Endothelial cell (in vitro differentiated cells): Measurements from ENCODE around the gene SH3BGRL3. TPM values are rescaled to one million over a fixed set of nuclear protein-coding genes. Genes with fewer than 3 reads are reported as not detected.

ENCODE experiments used
- DNase-seq: peaks from one replicate; pipeline ENCODE4 v3.0.0; 2021; ENCODE audit warnings: low spot score
- H3K27ac Mint-ChIP-seq: one replicate; pipeline ENCODE4 v1.8.0; 2021; ENCODE audit warnings: mixed read lengths, inconsistent platforms; ENCODE audit not compliant: unreplicated experiment
- H3K27me3 Mint-ChIP-seq: one replicate; pipeline ENCODE4 v1.8.0; 2021; ENCODE audit warnings: mild to moderate bottlenecking, moderate library complexity, mixed read lengths, inconsistent platforms; ENCODE audit not compliant: unreplicated experiment
- H3K36me3 Mint-ChIP-seq: one replicate; pipeline ENCODE4 v1.8.0; 2021; ENCODE audit warnings: mild to moderate bottlenecking, low read depth, mixed read lengths, inconsistent platforms; ENCODE audit not compliant: unreplicated experiment
- H3K4me1 Mint-ChIP-seq: one replicate; pipeline ENCODE4 v1.8.0; 2021; ENCODE audit warnings: mild to moderate bottlenecking, mixed read lengths, inconsistent platforms; ENCODE audit not compliant: unreplicated experiment
- H3K4me3 Mint-ChIP-seq: one replicate; pipeline ENCODE4 v1.8.0; 2021; ENCODE audit warnings: mild to moderate bottlenecking, mixed read lengths, inconsistent platforms; ENCODE audit not compliant: unreplicated experiment
- H3K9me3 Mint-ChIP-seq: one replicate; pipeline ENCODE4 v1.8.0; 2021; ENCODE audit warnings: mixed read lengths, inconsistent platforms; ENCODE audit not compliant: unreplicated experiment
- CTCF ChIP-seq: fragments of 200-600 bp; sonication (generic); IDR thresholded peaks from one replicate; pipeline ENCODE4 v1.5.0; 2021; ENCODE audit warnings: antibody characterized with exemption; ENCODE audit not compliant: unreplicated experiment
- total RNA-seq: library from RNA; stranded (reverse); fragmentation: NEBNext Ultra II Directional; extraction: Animal tissue kit (Norgen Biotek cat#: 25700); gene quantifications from one replicate; pipeline ENCODE4 v1.2.1, GENCODE V29; 2021; ENCODE audit not compliant: unreplicated experiment

Gene SH3BGRL3
- total RNA-seq, 1 donor from 2014 or later: 226 TPM

DNA sequence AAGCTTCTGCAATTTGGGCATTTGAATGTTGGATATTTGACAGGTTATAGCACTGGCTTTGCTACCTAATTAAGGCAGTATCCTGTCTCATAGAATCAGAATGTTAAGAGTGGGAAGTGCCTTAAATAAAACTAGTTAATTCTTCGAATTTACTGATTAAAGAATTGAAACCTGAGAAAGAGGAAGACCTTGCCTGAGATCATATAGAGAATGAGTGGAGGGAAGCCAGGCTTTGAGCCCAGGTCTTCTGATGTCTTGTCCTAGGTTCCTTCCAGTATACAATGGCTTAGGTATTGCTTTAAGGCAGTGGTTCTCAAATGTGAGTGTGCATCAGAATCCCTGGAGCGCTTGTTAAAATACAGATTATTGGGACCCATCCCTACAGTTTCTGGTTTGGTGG lies 20.9 kb upstream of the SH3BGRL3 start:
- Mint-ChIP-seq H3K9me3 (no peaks in the 10 kb centered on the region), H3K27me3 (peaks cover 2% of the 10 kb centered on the region), H3K4me1 (peaks cover 7% of the 10 kb centered on the region), H3K4me3 (no peak overlapping the region), H3K36me3 (peaks cover 27% of the 10 kb centered on the region), H3K27ac (no peak overlapping the region)
- TF ChIP-seq CTCF: no peak
- no peak for DNase-seq

DNA sequence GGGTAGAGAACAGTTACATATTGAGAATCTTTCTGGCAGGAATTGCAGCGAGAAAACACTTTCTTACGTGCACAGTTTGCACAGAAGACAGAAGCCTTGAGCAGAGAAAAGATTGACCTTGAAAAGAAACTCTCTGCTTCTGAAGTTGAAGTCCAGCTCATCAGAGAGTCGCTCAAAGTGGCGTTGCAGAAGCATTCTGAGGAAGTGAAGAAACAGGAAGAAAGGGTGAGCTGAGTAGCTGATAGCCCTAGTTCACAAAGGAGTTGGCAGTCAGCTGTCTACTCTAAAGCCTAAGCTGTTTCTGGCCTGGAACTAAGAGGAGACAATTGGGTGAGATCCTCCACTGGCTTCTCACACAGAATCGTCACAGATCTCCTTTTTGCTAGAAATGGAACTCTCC lies 20.3 kb upstream of the SH3BGRL3 start:
- Mint-ChIP-seq H3K36me3 (peaks cover 27% of the 10 kb centered on the region), H3K4me1 (peaks cover 7% of the 10 kb centered on the region), H3K27me3 (peaks cover 1% of the 10 kb centered on the region), H3K4me3 (no peak overlapping the region), H3K9me3 (no peaks in the 10 kb centered on the region), H3K27ac (no peak overlapping the region)
- no peak for TF ChIP-seq CTCF
- DNase-seq: no peak

DNA sequence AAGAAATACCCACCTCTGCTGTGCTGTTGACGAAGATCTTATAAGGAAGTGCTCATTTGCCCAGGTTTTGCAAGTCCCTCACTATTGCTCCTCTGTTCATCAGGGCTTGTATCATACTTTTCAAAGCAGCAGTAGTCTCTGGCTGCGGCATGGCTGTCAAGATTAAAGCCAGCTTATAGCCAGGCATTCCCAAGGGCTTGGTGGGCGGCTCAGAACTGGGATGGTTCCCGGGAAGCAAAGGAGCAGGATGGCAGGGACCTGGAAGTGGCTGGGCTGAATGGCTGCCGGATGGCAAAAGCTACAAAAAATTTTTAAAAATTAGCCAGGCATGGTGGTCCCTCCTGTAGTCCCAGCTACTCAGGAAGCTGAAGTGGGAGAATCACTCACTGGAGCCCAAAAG lies 16.7 kb upstream of the SH3BGRL3 start:
- H3K27me3 Mint-ChIP-seq: peaks cover 4% of the 10 kb centered on the region
- no peaks in the 10 kb centered on the region for H3K9me3 Mint-ChIP-seq
- H3K27ac Mint-ChIP-seq: no peak overlapping the region
- TF ChIP-seq CTCF: no peak
- H3K36me3 Mint-ChIP-seq: peaks cover 17% of the 10 kb centered on the region
- DNase-seq: no peak
- peaks cover 7% of the 10 kb centered on the region for H3K4me1 Mint-ChIP-seq
- no peak overlapping the region for H3K4me3 Mint-ChIP-seq

DNA sequence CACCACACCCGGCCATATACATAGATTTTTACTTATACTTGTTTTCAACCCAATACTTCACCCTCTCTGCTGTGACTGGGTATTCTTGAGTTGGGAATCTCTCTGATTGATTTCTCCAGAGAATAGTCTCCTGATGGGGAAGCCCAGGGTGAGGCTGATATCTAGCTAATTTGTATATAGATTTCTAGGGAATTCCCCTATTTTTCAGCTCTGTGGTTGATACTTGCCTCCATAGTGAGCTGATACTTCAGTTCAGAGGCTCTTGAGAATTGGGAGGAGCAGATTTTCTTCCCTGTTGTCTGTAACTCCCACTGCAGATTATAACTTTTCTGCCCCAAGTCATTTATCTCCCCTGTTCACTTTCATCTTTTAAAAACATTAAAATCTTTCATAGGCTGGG lies 14.5 kb upstream of the SH3BGRL3 start:
- Mint-ChIP-seq H3K4me3 (no peak overlapping the region), H3K36me3 (peaks cover 24% of the 10 kb centered on the region), H3K27me3 (peaks cover 3% of the 10 kb centered on the region), H3K9me3 (peaks cover 6% of the 10 kb centered on the region), H3K4me1 (no peaks in the 10 kb centered on the region), H3K27ac (no peak overlapping the region)
- DNase-seq: no peak
- no peak for TF ChIP-seq CTCF

DNA sequence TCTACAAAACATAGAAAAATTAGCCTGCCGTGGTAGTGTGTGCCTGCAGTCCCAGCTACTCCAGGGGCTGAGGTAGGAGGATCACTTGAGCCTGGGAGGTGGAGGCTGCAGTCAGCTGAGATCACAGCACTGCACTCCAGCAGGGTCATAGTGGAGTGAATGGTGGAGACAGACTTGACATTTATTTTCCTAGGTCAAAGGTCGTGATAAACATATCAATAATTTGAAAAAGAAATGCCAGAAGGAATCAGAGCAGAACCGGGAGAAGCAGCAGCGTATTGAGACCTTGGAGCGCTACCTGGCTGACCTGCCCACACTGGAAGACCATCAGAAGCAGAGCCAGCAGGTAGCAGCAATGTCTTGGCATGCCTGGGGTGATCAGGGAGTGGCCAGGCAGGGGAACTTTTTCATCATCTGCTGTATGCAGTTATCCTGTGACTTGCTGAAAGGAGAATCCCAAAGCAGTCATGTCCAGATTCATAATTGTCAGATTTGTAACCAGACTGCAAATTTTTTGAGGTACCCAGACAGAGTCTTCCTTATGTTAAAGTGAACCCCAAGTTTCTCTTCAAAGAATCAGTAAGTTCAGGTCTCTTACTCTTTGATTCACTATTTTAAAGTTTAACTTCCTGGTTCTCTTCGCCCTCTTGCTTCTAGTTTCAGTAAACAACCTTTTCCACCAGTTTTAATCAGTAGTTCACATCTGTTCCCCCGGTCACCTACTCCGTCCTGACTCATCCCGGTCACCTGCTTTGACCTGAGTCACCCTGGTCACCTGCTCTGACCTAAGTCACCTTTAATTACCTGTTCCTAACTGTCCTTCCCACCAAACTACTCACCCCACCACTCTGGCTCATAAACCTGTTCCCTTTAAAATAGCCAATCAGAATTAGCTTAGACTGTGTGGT lies 11.3 kb upstream of the SH3BGRL3 start:
- H3K27me3 Mint-ChIP-seq: peaks cover 3% of the 10 kb centered on the region
- TF ChIP-seq CTCF: no peak
- H3K4me3 Mint-ChIP-seq: peak overlapping the region; percentile 13
- peaks cover 6% of the 10 kb centered on the region for H3K9me3 Mint-ChIP-seq
- H3K27ac Mint-ChIP-seq: no peak overlapping the region
- H3K4me1 Mint-ChIP-seq: no peaks in the 10 kb centered on the region
- no peak for DNase-seq
- H3K36me3 Mint-ChIP-seq: peaks cover 25% of the 10 kb centered on the region
